NCI-H82 (cell line): ENCODE results near the gene DDR2.
"Not testable (repeated sequence)": the region's sequence is repeated elsewhere in the genome, so short reads cannot be mapped to it uniquely, and the experiment has no call there.

Experiments used
- DNase-seq: peaks from one replicate; lab custom pipeline; 2025; lab: John Stamatoyannopoulos, UW

The DDR2 gene

DNA sequence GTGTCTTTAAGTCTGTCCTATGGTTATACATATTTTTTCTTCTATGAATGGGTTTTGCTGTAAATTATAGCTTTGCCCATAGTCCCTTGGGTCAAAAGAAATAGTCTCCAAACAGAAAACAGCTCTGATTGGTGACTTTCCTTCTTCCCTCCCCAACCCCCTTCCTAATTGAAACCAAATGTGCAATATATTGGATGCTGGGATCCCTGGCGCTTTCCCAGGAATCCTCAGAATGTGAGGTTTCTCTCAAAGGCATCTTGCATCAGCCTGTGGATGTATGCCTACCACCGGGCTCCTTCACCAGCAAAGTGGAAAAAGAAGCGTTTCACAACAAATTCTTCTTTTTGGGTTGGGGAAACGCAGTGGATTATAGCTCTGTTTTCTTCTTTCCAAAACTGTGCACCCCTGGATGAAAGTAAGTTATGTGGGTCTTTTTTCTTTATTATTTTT lies at the start of gene DDR2:
Gene DDR2 (plus strand): TSS at position 248 of the 450 bp plus-strand sequence. CDS start 86,600 bp downstream, outside the sequence.
- DNase-seq, result no peak

DNA sequence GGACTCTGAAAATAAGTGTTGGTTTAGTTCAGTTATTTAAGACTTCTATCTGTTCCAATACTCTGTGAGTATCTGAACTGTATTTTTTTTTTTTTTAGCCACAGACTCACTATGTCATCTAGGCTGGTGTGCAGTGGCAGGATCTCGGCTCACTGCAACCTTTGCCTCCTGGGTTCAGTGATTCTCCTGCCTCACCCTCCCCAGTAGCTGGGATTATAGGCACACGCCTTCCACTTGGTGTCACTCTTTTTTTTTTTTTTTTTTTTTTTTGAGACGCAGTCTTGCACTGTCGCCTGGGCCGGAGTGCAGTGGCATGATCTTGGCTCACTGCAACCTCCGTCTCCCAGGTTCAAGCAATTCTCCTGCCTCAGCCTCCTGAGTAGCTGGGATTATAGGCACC lies 49.4 kb upstream of the DDR2 start:
- not testable (repeated sequence) for DNase-seq

DNA sequence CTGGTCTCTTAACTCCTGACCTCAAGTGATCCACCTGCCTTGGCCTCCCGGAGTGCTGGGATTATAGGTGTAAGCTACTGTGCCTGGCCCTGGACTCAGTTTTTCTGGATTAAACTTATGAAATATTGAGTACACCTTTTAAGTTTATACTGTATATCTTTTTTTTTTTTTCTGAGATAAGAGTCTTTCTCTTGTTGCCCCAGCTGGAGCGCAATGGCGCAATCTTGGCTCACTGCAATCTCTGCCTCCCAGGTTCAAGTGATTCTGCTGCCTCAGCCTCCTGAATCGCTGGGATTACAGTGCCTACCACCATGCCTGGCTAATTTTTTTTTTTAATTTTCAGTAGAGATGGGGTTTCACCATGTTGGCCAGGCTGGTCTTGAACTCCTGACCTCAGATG lies 47.2 kb upstream of the DDR2 start:
- DNase-seq, result not testable (repeated sequence)

DNA sequence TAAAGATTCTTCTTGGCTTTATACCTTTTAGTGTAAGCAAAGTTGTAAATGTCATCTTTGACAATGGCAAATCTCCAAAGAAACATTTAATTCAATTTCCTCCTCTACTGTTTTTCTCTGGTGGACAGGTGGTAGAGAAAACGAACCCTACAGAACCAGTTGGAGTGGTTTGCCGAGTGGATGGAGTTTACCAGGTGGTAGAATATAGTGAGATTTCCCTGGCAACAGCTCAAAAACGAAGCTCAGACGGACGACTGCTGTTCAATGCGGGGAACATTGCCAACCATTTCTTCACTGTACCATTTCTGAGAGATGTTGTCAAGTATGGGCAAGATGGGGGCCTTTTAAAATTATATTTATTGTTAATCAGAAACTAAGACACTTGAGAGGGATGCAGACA lies 44.9 kb upstream of the DDR2 start:
- no peak for DNase-seq

DNA sequence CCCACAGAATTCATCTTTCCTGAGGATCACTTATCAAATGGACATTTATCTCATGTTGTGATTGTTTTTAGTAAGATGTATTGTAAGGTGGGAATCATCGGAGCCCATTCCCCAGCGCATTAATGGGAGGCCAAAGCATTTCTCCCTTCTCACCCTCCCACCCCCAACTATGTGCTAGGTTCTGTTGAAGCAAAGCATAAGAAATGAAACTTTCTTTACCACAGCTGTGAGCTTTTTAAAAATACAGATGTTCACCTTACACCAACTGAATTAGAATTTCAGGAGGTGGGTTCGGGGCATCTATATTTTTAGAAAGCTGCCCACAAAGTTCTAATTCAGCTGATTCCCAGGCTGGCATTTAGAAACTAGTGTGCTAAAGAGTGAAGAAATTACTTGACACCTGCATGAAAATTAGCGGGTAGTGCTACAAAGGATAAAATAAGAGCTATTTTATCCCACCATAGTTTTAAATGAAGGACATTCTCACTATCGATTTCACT lies 44.5 kb upstream of the DDR2 start:
- DNase-seq, result no peak

DNA sequence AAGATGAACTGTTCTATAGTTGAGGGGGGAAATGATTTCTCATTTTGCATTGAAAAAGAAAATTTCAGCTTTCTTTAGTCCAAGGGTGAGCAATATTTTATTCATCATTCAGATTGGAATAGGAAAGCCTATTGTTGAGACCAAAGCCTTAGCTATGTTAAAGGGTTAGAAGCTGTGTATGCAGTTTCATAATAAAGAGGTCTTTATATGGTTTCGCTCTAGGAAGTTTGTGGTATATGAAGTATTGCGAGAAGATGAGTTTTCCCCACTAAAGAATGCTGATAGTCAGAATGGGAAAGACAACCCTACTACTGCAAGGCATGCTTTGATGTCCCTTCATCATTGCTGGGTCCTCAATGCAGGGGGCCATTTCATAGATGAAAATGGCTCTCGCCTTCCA lies 42.2 kb upstream of the DDR2 start:
- DNase-seq, result no peak

DNA sequence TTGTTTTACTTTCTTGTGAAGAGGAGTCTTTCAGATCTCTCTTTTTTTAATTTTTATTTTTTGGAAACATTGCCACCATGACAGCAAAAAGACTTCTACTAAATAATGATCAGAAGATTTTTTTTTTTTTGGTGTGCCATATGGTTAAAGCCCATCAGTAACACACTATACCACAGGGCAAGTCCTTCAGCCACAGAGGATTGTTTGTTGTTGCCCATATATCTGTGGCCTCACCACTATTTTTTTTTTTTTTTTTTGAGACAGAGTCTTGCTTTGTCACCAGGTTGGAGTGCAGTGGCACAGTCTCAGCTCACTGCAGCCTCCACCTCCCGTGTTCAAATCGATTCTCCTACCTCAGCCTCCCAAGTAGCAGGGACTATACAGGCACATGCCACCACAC lies 41.6 kb upstream of the DDR2 start:
- no peak for DNase-seq

DNA sequence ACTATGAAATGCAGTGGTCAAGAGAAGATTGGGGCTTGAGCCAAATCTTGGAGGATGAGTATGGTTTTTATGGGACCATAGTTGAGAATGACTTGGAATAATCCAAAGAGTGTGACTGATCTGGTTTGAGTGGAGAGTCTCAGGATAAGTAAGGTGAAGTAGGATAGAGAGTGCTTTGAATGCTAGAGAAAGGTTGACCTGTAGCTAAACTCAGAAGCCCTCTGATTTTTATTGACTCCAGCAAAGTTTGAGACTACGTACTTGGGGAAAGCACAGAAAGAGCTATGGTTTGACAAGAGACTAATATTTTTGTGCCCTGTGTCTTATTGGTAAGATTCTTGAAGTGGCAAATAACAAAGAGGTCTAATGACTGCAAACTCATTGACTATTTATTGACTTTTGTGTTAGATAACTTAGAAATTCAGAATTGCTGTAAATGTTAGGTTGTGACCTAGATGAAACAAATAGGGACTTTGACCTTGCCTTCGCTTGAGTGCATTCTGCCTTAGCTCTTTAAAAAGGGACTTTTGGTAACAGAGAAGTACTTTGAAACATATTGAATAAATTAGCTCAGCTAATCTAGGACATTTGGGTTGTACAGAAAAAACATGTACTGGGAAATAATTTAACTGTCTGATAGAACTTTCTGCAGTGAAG lies 35.6 kb upstream of the DDR2 start:
- no peak for DNase-seq

DNA sequence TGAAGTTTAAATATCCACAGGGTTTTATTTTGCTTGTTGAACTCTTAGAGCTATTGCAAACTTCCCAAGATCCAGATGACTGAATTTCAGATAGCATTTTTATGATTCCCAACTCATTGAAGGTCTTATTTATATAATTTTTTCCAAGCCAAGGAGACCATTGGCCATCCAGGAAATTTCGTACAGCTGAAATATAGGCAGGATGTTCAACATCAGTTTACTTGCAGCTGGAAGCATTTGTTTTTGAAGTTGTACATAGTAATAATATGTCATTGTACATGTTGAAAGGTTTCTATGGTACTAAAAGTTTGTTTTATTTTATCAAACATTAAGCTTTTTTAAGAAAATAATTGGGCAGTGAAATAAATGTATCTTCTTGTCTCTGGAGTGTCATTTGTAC lies 32.8 kb upstream of the DDR2 start:
- no peak for DNase-seq

DNA sequence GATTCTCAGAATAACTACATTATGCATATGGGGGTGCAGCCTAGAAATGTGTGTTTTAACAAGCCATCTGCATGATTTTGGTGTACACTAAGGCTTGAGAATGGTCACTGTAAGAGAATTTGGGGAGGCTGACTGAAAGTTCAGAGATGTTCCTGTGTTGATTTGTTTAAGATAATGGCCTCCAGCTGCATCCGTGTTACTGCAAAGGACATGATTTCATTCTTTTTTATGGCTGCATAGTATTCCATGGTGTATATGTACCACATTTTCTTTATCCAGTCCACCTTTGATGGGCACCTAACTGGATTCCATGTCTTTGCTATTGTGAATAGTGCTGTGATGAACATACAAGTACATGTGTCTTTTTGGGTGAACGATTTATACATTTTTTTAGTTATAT lies 29.1 kb upstream of the DDR2 start:
- not testable (repeated sequence) for DNase-seq

DNA sequence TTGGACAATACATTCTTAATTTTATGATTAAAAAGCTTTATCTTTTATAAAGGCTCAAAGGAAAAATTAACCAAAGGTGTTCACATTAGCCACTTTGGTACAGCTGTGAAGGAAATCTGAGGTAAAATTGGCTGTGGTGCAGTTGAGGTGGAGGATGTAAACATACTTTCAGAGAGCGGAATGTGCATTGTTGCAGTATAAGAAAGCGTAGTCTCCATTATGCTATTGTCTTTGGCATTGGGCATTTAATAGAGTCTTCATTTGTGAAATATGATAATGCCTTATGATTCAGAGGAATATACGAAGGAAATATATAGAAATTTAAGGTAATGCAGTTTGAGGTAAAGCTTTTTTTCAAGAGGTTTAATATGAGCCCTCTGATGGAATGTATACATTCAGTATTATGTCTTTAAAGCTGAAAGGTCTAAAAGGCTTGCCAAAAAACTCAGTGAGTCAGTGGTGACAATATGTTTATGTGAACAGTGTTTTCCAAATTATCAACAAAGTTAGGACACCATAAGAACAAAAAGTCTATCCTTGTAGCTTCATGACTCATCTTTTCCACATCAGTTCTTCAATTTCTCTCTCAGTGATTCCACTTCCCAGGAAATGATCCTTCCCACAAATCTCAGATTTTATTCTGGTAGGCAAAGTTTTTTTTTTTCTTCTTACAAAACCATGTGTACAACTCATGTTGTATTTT lies 26.9 kb upstream of the DDR2 start:
- DNase-seq, result no peak

DNA sequence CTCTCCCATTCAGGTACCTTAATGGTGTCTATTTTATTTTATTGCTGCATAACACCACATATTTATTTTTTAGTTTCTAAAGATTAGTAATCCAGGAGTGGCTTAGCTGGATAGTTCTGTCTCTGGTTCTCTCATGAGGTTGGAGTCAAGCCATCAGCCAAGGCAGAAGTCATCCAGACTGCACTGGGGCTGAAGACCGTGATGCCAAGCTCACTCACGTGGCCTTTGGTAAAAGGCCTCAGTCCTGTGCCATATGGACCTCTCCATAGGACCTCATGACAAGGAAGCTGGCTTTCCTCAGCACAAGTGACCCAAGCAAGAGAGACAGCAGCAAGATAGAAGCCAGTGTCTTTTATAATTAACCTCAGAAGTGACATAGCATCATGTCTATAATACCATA lies 23.0 kb upstream of the DDR2 start:
- no peak for DNase-seq

DNA sequence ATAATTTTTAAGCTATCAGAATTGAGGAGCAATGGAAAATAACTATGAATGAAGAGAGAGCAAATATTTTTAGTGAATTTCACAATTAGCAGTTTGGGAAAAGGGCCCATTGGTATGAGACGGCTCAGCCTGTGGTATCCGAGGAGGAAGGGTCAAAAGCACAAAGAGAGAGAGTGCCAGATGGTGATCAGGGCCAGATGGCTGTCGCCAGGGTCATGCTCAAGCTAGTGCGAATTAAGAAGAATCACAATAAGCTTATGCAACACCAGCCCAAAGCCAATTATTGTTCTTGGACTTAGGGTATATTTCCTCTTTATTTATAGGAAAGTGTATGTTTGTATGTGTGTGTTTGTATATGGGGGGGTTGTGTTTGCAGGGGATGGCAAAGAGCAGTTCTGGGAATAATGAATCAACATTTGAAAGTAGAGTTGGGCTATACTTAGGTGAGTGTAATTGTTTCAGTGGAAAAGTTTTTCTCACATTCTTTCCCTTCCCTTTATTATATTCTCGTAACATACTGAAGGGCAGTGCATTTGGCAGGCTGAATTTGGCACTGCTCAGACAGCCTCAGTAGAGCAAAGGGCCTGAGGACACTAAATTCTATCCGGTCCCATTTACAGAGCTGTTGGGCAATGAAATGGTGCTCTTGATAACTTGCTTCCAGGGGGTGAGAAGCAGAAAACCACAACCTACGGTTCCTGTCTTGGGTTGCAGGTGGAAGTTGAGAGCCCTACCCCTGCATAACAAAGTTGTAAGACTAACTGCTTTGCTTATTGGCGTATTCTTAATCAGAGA lies 19.5 kb upstream of the DDR2 start:
- DNase-seq, result peak; percentile 99

DNA sequence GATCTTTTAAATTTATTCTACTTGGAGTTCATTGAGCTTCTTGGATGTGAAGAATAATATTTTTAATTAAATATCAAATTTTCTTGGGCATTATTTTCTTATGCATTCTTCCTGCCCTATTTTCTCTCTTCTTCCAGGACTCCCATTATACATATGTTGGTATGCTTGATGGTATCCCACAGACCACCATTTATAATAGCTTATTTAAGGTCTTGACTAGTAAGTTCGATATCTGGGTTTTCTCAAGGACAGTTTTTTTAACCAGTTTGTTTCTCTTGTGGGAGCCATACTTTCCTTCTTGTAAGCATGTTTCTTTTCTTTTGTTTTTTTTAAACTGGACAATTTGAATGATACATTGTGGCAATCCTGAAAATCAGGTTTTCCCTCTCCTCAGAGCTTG lies 15.4 kb upstream of the DDR2 start:
- DNase-seq, result no peak

DNA sequence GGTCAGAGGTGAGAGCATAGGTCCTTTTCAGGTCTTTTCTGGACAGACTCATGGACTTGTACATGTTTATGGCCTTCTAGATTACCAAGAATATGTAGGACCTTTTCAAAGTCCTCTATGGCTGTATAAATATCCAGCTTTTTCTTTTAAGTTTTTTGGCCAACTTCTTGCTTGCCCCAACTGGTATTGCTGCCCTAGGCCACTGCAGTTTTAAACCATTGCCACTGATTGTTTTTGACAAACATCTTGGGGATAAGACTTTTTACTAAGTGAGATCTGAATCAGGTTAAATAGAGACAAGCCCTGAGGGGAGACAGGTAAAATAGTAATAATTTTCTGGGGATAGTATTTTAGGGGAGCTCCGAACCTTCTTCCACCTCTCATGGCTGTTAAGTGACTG lies 14.8 kb upstream of the DDR2 start:
- DNase-seq, result no peak

DNA sequence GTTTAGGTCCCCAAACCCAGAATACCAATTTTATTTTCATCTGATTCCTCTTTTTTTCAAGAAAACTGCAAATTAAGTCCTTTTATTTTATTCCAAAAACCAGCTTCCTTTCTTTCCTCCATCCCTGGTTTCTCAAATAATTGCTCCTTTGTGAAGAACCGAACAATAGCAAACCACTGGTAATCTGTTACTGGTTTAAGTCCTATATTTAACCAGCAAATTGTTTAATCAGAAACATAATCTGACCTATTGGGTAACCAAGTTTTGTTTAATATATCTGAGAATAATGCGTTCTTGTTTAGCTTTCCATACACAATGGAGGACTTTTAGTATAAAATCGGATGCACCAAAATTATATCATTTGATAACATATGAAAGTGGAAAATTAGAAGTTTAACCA lies 13.2 kb upstream of the DDR2 start:
- DNase-seq, result no peak

DNA sequence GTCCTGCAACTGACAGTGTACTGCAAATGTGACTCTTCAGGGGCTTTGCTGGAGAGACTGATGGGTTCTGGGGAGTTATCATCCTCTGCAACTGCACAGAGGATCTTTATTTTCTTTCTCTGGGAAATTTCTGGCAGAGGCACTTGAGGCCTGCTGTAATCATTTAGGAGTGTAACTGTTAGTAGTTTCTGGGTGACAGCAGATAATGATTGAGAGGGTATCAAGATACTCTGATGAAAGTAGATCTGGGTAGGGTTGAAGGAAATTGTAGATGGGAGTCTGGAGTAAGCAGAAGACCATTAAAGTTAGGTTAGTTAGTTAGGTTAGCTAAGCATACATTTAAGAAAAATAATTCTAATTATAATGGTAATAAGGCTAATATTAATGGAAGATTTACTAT lies 11.0 kb upstream of the DDR2 start:
- DNase-seq, result no peak

DNA sequence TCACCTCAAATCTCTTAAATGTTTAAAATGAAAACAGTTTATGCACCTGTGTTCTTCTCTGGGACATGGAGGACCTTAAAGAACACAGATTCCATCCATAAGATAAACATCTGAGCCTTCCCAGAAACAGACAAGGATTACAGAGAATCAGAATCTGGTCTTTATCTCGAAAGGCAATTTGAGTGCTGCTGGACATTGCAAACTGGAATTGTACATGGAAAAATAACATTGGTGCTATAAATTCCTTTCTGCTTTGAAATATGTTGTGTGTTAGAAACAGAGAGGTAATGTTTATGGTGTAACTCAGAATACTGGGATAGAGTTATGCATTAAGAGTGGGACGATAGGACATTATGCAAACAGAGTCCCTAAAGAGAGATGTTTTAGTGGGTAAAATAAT lies 6.6 kb upstream of the DDR2 start:
- DNase-seq, result no peak

DNA sequence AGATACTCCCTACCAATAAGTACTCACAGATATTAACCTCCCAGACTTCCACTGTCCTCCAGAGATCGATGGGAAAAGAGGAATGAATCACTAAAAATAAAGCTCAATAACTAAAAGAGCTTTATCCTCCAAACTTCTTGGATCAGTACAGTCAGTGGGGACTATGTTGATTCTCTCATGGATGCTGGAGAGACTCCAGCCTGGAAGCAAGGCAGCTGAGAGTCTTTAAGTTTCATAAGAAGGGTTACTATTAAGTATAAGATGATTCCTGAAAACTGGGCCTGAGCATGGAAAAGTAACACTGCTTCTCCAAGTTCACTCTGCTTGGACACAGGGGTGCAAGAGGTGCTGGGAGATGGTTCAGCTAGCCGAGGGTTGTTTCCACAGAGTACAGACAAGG lies 6.2 kb upstream of the DDR2 start:
- no peak for DNase-seq

DNA sequence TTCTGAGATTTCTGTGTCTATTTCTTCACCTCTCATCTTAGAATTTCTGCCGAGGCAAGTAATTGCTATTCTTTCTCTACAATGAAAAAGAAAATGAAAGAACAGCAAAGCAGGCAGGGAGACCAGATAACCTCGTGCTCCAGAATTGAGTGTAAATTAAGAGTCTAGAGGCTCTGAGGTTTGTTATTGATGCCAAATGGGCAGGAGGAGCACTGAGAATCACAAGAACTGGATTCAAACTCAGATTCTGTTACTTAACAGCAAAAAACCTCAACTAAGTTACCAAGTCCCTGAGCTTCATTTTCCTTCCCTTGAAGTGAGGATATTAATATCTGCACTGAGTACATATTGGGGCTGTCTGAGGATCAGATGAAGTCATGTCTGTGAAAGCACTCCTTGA lies 5.5 kb upstream of the DDR2 start:
- no peak for DNase-seq

DNA sequence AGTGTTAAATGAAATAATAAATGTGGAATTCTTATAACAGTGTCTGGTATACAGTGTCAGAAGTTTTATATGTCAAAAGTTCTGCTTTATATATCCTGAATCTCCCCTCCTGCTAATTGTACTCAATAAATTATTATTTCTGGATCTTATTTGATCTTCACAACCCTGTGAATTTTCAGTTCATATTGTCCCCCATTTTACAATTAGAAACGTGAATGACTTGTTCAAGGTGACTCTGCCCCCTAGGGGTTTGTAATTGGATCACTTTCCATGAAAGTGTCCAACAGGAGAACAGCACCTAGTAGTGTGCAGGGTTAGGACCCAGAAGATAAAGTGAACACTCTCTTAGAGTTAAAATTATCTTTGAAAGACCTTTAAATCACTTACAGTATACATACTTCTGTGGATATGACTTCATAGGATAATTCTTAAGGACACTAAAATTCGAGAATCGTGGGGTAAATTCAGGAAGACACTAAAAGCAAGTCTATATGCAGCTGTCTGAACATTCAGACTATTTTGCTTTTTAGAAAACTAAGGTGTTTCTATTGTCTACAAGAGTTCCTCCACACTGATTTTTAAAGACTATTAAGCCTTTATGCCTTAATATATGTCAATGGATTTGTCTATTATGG lies 4.5 kb upstream of the DDR2 start:
- peak; percentile 85 for DNase-seq

DNA sequence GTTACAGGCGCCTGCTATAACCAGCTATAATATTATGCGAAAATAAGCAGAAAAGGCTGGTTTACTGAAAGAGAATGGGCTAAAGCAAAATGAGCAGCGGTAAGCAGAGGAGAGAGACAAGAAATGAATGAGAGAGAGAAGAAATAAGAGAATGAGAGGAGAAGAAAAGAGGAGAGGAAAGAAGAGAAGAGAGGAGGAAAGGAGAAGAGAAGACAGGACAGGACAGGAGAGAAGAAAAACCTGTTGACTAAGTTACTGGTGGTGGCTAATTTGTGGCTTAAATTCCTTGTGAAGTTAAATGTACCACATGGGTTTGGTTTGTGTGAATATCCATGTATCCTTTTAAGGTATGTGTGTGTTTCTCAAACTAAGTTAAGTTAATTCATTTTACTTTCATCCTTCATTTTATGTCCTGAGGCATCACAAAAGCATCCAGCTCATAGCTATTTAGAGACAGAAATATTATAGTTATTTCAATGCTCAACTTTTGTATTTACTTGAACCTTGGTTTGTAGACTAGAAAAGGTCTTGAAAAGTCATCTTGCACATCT lies 3.1 kb upstream of the DDR2 start:
- no peak for DNase-seq
